HT-29 (cell line): ENCODE measurements around the gene HMHB1. TPM values are rescaled to one million over a fixed set of nuclear protein-coding genes. Genes with fewer than 3 reads are reported as not detected.

Experiments used
- DNase-seq: peaks from one replicate; pipeline ENCODE4 v3.0.0-alpha.2; 2015; ENCODE audit warnings: low spot score
- total RNA-seq: library from RNA; depleted of rRNA; stranded (reverse); fragments of >200 nt; shearing (Covaris generic); gene quantifications from 2 replicates; pipeline ENCODE4 v1.2.3, GENCODE V29; 2014; rRNA removed

Gene HMHB1
- total RNA-seq = not detected in 2 replicates

DNA sequence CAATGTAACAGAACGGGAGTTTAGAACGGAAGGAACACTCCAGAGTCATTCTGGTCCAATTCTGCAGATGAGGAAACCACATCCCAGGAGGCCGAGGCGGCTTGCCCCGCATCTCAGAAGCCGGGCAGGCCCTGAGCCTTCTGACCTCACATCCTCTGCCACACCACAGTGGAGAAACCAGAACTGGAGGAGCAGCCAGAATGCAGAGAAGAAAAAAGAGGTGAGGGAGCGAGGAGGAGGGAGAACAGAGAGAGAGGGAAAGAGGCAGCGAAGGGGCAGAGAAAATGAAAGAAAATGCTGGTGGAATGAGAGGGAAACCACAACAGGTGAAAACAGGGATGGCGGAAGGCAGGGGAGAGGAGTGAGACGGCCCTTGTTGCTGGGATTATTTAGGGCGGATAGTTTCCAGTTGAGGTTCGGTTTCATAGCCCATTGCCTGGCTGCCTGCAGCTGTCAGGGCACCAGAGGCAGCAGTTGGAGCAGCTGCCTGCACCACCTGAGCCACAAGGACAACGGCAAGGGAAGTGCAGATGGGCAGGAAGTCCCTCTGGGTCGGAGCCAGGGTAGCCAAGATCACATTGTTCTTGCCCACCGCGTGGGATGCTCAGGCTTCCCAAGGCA, at the start of gene HMHB1:
Gene HMHB1, plus strand, starts transcription at position 77 of the 621 bp plus-strand sequence.
- no peak for DNase-seq

DNA sequence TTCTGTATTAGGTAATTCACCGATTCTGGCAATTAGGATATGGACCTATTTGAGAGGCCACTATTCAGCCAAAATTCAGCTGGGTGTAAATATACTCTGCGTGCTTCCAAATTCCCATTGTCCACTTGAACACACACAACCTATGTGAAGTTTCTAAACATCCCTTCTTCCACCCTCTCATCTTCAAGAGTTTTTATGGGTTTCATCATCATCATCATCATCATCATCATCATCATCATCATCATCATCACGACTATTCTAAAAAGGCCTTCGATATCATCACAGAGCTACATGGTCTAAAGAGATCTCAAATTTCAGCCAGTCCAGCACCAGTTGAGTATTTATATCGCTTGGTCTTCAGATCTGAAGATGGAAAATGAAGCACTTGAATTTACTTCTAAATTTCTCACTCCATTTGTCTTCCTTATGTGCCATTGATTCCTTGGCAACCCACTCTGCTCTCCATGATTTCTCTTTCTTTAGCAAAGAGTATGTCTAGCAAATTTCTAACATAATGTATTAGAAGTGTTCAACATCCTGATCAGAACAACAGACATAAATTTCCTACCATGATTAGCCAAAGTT, 49.2 kb upstream of the HMHB1 start:
- no peak for DNase-seq

DNA sequence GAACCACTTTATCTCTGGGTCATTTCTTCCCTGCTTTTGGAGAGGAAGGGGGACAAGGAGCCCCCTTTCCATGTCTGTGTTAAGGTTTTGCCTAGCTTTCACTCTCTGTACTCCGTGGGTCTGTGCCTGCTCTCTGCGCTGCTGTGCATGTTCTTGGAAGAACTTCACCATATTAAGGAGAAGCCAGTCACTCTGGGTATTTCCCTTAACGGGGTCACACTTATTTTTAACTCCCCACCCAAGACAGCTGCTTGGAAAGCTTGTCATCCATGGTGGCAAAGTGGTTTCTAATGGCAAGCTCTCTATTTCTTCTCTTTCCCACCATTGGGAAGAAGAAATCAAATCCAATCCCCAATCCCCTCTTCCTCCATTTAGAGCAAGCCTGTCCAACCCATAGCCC, 44.8 kb upstream of the HMHB1 start:
- DNase-seq = no peak

DNA sequence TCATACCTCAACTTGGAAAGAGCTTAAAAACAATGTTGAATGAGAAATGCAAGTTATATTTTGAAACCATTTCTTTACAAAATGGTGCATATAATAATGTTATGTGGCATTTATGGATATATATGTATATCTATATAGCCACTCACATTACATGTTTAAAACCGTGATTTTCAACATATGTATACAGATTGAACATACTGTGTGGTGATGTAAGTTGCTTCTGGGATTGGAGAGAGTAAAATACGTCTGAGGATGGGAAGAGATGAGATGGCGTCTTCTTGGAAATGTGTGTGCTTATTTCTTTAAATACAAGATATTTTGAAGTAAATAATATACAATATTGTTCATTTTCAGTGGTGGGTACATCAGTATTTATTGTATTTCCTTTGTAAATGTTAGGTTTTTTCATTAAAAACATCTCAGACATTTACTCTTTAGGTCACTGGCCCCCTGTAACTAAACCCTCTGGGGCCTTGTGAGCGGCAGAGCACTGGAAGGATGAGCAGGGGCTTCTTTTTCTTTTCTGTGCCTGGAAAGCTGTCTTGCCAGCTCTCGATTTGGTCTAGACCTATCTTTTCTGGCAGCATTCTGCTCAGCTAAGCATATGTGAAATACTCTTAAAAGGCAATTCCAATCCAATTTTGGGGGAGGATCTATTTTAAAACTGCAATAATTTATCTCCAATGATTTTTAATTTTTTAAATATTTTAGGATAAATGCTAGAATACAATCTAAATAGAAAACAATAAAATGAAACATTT, 42.8 kb upstream of the HMHB1 start:
- no peak for DNase-seq

DNA sequence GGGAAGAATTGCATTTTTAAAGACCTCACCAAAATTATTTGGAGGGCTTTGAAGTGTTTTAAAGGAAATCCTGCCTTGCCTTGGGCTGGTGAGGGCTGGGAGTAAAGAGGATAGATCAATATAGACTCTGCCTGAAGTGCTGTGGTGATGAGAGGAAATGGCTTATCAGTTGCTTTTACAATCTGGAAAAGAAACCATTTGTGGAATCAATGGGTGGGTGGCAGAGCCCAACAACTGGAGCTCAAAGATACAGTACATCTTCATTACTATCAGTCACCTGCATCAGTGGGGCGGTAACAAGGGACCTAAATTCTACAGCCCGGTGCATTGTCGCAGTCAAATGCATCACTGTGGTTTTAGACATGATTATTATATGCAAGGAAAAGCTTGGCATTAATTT, 41.5 kb upstream of the HMHB1 start:
- no peak for DNase-seq

DNA sequence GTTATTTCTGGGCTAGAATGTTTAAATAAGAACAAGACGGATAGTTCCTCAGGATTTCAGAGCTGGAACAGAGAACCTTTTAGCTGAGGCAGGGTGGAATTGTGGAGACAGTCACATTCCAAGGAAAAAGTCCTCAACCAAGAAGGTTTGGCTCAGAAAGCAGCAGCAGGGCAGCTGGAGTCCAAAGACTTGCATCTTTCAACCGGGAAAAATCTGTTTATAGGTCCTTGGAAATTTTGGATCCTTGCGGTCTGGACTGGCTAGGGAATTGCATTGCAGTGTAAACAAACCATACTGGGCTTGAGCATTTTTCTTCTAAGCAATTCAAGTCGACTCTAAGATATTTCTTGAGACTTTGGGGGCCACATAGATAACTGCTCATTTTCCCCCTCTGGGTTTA, 40.8 kb upstream of the HMHB1 start:
- no peak for DNase-seq

DNA sequence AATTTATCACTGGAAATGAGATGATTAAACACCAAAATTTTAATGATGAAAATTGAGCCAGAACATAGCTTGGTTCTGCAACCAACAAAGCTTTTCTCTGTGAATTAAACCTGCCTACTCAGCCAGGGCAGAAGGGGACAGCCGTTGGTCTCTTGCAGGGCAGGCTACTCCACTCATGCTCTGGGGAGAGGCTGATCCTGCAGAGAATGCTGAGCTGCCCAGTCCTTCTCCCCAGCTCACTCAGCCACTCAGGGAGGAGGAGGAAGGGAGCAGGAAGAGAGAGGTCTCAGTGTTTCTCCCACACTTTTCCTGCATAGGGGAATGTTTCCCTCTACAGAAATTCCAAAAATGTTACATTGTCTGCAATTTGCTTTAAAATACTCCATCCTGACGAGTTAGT, 40.4 kb upstream of the HMHB1 start:
- DNase-seq = no peak

DNA sequence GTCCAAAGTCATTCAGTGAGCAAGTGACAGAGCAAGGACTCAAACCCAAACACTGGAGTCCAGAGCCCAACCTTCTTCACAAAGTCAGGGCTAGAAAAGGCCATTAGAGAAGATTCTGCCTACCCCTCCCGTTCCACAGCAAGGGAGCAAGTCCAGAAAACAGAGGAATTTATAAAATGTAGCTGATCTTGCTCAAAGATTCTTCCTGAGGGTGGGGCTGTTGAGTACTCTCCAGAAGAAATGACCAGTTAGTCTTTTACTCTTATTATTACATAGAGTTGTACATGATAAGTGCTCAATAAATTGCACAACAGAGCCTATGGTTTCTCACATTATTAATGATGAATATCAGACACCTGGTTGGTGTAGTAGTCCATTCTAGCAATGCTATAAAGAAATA, 39.3 kb upstream of the HMHB1 start:
- DNase-seq = no peak

DNA sequence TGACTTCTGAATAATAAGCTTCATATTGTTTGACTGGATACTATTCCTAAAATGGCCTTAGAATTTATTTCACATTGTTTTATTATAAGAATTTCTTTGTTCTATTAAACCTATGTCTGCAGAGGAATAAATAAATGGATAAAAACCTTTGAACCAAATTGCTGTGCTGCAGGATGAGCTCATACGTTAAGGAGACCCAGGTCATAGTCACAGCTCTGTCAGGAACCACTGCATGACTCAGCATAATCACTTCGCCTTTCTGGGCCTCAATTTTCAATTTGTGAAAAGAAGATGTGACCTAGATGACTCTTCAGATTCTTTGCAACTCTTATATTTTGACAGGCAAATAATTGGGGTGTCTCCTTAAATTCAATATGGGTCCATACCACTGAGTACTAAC, 36.7 kb upstream of the HMHB1 start:
- DNase-seq = no peak

DNA sequence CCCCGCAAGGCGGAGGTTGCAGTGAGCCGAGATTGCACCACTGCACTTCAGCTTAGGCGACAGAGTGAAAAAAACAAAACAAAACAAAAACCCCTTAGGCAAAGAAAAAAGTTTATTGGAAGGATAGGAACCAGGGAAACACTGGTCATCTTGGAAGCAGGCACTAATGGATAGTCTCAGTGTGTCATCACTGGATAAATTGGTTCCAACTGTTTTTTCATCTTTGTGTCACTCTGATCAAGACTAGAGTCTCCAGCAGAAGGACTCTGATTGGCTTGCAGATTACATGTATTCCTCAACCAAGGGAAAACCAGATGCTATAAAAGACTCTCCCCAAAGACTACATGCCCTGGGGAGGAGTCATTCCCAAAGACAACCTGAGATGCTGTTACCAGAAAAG, 35.0 kb upstream of the HMHB1 start:
- no peak for DNase-seq

DNA sequence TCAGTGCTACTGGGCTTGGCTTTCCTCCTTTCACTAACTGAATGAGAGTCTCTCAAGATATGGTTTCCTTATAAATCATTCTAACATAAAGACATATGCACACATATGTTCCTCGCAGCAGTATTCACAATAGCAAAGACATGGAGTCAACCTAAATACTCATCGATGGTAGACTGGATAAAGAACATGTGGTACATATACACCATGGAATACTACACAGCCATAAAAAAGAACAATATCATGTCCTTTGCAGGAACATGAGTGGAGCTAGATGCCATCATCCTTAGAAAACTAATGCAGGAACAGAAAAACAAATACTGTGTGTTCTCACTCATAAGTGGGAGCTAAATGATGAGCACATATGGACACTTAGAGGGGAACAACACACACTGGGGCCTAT, 32.5 kb upstream of the HMHB1 start:
- no peak for DNase-seq

DNA sequence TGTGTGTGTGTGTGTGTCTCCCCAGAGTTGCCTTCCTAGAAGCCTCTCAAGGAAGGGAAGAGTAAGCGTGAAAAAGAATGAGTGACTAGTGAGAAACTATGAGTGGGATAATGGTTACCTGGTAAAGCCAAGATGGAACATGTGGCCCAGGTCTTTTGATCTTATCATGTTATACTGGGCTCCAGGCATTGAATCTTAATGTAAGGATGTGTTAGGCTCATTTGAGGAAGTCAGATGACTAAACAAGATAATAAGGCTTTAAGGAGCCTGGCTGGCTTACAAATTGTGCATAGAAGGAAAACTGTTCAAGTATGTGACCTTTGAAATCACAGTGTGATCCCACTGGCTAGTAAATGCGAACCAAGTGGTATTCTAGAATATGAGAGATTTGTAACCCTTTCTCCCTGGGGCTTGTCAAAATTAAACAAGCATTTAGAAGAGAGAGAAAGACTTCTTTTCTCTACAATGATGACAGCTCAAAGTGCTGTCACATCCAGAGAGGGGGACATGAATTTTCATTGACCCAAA, 29.9 kb upstream of the HMHB1 start:
- DNase-seq = no peak

DNA sequence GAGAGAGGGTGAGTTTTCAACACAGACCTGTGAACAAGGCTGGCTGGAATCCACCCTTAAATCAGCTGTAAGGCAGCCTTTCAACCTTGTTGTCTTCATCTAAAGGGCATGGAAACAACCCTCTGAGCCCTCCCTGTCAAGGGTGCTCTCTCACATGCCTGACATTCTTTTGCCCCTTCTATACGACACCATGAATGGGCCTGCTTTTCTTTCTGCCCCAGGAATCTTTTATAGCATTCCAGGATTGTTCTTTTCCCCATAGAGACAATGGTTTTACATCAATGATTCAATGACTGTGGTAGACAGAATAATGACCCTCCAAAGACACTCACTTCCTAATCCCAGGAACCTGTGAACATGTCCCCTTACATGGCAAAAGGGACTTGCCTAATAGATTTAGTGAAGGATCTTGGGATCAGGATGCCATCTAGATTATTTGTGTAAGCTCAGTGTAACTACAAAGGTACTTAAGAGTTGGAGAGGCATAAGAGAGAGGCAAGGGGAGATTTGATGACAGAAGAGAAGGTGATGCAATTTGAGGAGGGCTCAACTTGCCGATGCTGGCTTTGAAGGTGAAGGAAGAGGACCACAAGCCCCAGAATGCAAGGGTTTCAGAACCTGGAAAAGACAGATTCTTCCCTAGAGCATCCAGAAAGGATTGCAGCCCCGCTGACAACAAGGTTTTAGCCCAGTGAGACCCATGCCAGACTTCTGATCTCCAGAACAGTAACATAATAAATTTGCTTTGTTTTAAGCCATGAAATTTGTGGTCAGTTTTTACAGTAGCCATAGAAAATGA, 29.2 kb upstream of the HMHB1 start:
- no peak for DNase-seq

DNA sequence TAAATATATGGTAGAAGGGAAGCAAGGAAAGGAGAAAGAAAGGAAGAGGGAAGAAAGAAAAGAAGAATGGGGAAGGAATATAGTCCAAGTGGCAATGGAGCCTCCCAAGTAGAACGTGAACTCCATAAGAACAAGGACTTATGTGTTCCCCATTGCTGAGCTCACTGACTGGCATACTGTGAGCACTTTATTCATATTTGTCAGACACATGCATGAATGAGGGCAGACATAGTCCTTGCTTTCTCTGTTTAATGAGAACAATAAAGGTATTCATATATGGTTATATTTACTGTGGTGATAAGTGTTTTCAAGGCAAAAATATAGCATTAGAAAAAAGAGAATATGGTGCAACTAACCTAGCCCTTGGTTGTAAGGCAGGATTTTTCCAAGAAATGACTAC, 23.6 kb upstream of the HMHB1 start:
- DNase-seq = no peak

DNA sequence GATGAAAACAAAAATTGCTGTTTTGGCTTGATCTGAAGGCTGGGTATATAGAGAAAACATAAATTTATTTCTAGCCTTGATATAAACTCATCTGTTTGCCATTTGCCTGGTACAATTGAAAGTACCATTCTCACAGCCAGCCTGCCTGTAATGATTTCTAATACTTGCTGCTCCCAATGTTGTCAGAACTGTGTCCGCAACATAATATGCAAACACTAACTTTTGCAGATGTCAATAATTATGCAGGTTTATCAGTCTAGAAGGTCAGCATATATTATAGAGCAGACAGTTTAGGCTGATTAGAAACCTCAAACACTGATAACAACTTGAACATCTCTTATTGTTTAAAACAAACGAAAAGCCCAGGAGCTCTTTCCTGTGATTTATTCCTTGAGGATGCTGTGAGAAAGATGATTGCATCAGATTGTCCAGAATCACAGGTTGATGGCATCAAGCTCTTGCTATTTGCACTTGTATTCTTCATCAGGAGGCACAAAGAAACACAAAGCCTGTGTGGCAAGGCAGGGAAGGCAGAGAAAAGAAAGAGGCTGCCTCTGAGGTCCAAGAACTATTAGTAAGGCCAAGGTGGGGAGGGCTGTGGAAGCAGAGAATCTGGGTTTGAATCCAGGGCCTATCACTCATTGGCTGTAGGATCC, 21.4 kb upstream of the HMHB1 start:
- DNase-seq = no peak

DNA sequence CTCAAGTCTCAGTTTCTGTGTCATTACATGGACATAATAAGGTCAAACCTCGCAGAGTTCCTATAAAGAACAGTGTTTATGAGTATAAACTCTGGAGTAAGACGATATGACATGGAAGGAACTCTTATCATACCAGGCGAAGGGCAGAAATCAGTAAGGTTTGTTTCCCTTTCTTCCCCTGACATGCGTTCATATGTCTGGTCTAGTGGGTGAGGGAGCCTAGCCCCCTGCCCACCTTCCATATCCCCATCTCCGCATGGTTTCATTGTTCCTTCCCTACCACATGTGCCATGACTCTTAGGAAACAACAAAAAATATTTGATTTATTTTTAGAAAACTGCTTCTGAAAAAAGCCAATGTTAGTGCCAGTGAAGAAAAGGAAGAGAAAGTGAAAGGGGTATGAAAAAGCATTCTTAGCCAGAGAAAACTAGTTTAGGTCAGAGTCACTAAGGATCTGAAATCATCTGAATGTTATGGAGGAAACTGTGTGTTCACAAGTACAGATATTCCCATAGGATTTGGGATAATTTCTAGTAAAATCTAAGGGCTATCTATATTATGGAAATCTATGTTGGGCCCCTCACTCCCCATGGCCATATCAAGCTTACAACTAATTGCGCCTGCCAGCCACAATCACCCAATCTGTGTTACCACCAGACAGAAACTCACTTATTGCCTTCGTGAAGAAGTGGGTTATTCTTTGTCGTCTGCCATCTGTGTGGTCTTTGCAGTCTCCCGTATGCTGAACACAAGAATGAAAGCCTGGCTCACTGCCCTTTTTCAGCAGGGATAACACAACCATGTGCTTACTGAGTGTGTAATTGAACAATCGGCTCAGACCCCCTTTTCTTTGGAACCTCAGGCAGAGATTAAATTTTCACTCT, 19.9 kb upstream of the HMHB1 start:
- DNase-seq = no peak

DNA sequence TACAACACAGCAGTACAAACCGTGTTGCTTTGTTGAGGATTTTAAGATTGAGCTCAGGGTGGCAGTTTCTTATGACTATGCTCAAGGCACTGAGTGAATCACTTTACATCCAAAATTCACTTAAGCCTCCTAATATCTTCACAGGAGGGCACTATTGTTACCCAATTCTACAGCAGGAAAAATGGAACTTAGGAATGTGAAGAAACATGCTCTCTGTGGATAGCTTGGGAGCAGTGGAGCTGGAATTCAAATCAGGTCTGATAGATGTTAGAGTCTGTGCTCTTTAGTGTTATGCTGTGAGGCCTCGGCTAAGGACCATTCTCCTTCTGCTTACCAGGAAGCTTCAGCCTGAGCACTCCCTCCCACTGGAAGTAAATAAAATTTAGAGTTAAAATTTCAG, 18.7 kb upstream of the HMHB1 start:
- no peak for DNase-seq

DNA sequence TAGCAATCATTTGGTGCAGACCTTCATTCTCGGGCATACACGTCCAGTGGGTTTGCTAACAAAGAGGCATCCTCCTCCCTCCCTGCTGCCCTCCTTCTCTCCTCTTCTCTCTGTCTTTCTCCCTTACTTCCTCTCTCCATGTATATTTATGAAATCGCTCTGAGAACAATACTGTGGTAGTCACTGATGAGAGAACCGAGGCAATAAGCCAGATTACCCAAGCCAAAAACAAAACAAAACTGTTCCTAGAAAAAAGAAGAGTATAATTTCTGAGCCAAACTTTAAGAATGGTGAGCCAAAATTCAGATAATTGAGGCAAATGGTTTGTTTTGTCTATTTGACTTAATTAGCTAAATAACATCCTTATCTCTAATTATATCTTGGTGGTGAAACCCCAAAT, 15.8 kb upstream of the HMHB1 start:
- no peak for DNase-seq

DNA sequence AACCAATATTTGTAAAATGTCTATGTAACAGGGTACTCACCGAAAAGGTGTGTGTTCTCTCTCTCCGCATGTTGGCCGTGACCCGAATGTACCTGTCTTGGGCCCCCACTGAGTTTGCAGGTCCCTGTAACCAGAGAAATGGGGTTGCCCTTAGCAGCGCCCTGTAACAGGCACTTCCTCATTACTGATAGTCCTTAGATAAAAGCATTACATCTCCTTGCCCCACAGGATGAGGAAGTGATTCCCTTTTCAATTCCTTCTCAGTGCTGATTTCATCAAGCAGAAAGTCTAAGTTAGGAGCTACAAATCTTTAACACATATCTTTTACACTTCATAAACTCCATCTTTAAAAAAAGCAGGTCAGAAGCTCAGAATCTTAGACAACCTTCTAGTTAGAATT, 15.2 kb upstream of the HMHB1 start:
- DNase-seq = no peak

DNA sequence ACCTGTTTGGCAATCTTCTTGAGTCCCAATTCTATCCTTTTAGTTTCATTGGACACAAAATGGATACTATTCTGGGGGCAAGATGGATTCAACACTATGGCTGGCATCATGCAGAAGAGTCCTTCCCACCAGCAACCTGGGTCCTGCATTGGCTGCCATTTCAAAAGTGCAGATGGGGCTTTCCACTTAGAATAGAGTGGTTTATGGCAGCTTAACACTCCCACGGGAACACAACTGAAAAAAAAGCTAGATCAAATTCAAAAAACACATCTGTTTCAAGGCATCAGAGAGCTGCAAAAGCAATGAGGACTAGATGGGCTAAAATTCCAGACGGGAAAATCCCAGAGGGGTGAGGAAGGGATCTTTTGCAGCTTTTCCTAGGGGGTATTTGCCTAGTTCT, 11.2 kb upstream of the HMHB1 start:
- no peak for DNase-seq
